ENCODE results near the gene NEUROD2.

GRCh38 chr17:39591958-39592954 is 15.5 kb downstream of the NEUROD2 start:
- TF ChIP-seq, protein P1, sequence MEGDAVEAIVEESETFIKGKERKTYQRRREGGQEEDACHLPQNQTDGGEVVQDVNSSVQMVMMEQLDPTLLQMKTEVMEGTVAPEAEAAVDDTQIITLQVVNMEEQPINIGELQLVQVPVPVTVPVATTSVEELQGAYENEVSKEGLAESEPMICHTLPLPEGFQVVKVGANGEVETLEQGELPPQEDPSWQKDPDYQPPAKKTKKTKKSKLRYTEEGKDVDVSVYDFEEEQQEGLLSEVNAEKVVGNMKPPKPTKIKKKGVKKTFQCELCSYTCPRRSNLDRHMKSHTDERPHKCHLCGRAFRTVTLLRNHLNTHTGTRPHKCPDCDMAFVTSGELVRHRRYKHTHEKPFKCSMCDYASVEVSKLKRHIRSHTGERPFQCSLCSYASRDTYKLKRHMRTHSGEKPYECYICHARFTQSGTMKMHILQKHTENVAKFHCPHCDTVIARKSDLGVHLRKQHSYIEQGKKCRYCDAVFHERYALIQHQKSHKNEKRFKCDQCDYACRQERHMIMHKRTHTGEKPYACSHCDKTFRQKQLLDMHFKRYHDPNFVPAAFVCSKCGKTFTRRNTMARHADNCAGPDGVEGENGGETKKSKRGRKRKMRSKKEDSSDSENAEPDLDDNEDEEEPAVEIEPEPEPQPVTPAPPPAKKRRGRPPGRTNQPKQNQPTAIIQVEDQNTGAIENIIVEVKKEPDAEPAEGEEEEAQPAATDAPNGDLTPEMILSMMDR (IDR thresholded peaks at IDR 0.05): no peak
- TF ChIP-seq POLR2A (IDR thresholded peaks at IDR 0.05): no peak
